ENCODE measurements around the gene DKK2. TPM values are rescaled to one million over a fixed set of nuclear protein-coding genes. Genes with fewer than 3 reads are reported as not detected.

The DKK2 gene
- total RNA-seq, 1 experiment from 2014 or later = not detected

DNA sequence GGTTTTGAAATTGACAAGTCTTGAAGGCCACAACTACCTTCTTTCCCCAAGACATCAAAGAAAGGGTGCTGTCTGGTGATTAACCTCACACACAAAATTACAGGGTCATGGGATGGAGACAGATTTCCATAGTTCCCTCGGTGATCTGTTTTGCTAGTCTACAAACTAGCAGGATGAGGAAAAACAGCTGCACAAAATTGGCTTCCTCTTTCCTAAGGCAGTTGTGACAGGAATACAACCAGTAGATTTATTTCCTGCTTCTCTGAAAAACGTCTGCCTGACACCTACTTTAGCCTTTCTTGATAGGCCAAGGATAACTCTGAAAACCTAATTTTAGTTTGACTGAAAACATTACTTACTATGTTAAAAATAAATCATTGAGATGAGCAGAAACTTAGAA is 39.6 kb downstream of the DKK2 start:
- H3K9me2 ChIP-seq (ENCODE audit: insufficient read depth) = no peaks in the 10 kb centered on the region
- ChIA-PET CTCF (no interaction called here), POLR2A (ENCODE audit: unreplicated experiment) (no interaction called here)
- H3K27ac ChIP-seq = no peak overlapping the region
- H3K4me2 ChIP-seq = no peak overlapping the region
- H3K79me2 ChIP-seq (ENCODE audit: low read depth) = no peaks in the 10 kb centered on the region
- H3K36me3 ChIP-seq (ENCODE audit: low read depth) = no peaks in the 10 kb centered on the region
- no peaks in the 10 kb centered on the region for H3K9me3 ChIP-seq (ENCODE audit: insufficient read depth, low read depth)
- DNase-seq = no peak
- H3K4me3 ChIP-seq = no peak overlapping the region
- H3K27me3 ChIP-seq (ENCODE audit: insufficient read depth, low read depth) = no peaks in the 10 kb centered on the region
- H4K20me1 ChIP-seq (ENCODE audit: insufficient read depth) = no peaks in the 10 kb centered on the region
- BruUV-seq (replicated peaks) = no TSS peak
- no peak overlapping the region for H2AFZ ChIP-seq
- intact Hi-C loops (cut with micrococcal nuclease; ENCODE audit: unreplicated experiment) = no loop called here
- H3F3A ChIP-seq (ENCODE audit: insufficient read depth, low read depth) = no peaks in the 10 kb centered on the region
- TF ChIP-seq EZH2 (IDR thresholded peaks at IDR 0.05; ENCODE audit: low read depth) = no peak
- no peak for TF ChIP-seq CTCF (conservative IDR thresholded peaks at IDR 0.05)
- no peaks in the 10 kb centered on the region for H3K4me1 ChIP-seq (replicated peaks; ENCODE audit: insufficient read depth)

- BruUV-seq (replicated peaks) = no TSS peak
- intact Hi-C loops (cut with micrococcal nuclease; ENCODE audit: unreplicated experiment) = no loop called here
- H3K4me2 ChIP-seq = no peak overlapping the region
- no peaks in the 10 kb centered on the region for H3K36me3 ChIP-seq (ENCODE audit: low read depth)
- H3K27me3 ChIP-seq (ENCODE audit: insufficient read depth, low read depth) = no peaks in the 10 kb centered on the region
- no peaks in the 10 kb centered on the region for H3F3A ChIP-seq (ENCODE audit: insufficient read depth, low read depth)
- DNase-seq = no peak
- no peaks in the 10 kb centered on the region for H3K79me2 ChIP-seq (ENCODE audit: low read depth)
- CTCF ChIA-PET = no interaction called here
- no peaks in the 10 kb centered on the region for H3K9me3 ChIP-seq (ENCODE audit: insufficient read depth, low read depth)
- H4K20me1 ChIP-seq (ENCODE audit: insufficient read depth) = no peaks in the 10 kb centered on the region
- POLR2A ChIA-PET (ENCODE audit: unreplicated experiment) = no interaction called here
- H2AFZ ChIP-seq = no peak overlapping the region
- TF ChIP-seq EZH2 (IDR thresholded peaks at IDR 0.05; ENCODE audit: low read depth) (no peak), CTCF (conservative IDR thresholded peaks at IDR 0.05) (no peak)
- H3K27ac ChIP-seq = no peak overlapping the region
- H3K4me3 ChIP-seq = no peak overlapping the region
- no peaks in the 10 kb centered on the region for H3K9me2 ChIP-seq (ENCODE audit: insufficient read depth)
- H3K4me1 ChIP-seq (replicated peaks; ENCODE audit: insufficient read depth) = no peaks in the 10 kb centered on the region
Observed at GRCh38 chr4:106993827-106994226, 42.3 kb downstream of the DKK2 start.

- Histone ChIP-seq H2AFZ (no peak overlapping the region), H3K9me2 (ENCODE audit: insufficient read depth) (no peaks in the 10 kb centered on the region), H3K27me3 (ENCODE audit: insufficient read depth, low read depth) (no peaks in the 10 kb centered on the region), H3K4me1 (replicated peaks; ENCODE audit: insufficient read depth) (no peaks in the 10 kb centered on the region), H3K27ac (no peak overlapping the region), H4K20me1 (ENCODE audit: insufficient read depth) (no peaks in the 10 kb centered on the region), H3K4me3 (no peak overlapping the region), H3K79me2 (ENCODE audit: low read depth) (no peaks in the 10 kb centered on the region), H3K36me3 (ENCODE audit: low read depth) (no peaks in the 10 kb centered on the region), H3K4me2 (no peak overlapping the region), H3F3A (ENCODE audit: insufficient read depth, low read depth) (no peaks in the 10 kb centered on the region), H3K9me3 (ENCODE audit: insufficient read depth, low read depth) (no peaks in the 10 kb centered on the region)
- TF ChIP-seq CTCF (conservative IDR thresholded peaks at IDR 0.05) (no peak), EZH2 (IDR thresholded peaks at IDR 0.05; ENCODE audit: low read depth) (no peak)
- DNase-seq = no peak
- intact Hi-C loops (cut with micrococcal nuclease; ENCODE audit: unreplicated experiment) = no loop called here
- ChIA-PET POLR2A (ENCODE audit: unreplicated experiment) (no interaction called here), CTCF (no interaction called here)
- BruUV-seq (replicated peaks) = no TSS peak
Observed at GRCh38 chr4:106987311-106987710, 48.8 kb downstream of the DKK2 start.
